ENCODE data around the gene RAD51B. TPM values are rescaled to one million over a fixed set of nuclear protein-coding genes. Genes with fewer than 3 reads are reported as not detected.

RAD51B gene
- total and polyA plus RNA-seq, 9 donors: 21.6 to 70.1 (median 35.1) TPM

DNA sequence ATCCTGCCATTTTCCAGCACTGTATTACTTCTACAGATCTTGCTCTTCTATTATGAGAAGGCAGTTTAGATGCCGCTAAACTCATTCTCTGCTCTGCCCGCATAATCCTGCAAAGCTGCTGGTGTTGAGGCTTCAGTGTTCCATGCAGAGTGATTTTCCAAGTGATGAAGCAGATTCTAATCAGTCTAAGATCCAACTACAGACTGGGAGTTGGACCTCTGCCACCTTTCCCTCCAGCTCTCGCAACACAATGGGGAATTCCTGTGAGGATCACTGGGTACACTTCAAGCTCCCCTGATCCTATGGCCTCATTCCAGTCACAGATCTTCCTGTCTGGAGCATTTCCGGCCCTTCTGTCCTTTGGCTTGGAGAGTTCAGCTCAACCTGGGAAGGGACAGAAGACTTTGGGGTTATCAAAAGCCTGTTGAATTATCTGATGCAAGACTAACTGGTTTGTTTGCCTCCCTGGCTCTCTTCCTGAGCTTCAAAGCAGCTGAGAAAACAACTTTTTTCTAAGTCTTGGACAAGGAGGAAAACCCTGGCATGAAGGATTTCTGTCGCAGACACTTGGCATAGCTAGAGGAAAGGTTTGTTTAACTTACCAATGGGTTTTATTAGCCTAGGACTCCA lies 639.4 kb downstream of the RAD51B start:
- Histone ChIP-seq H3K9me3 (no peaks in the 10 kb centered on the region), H3K4me3 (no peak overlapping the region), H3K27me3 (no peaks in the 10 kb centered on the region), H3K36me3 (no peaks in the 10 kb centered on the region), H3K4me1 (ENCODE audit: insufficient read depth) (peaks cover 7% of the 10 kb centered on the region), H3K27ac (no peak overlapping the region)
- WGBS, 3 donors: 77 to 83% (median 81%) methylated on average over 5 of the region's 5 CpGs
- no peak for DNase-seq
- intact Hi-C loops (cut with DNase I): no loop called here
- TF ChIP-seq, protein P1, sequence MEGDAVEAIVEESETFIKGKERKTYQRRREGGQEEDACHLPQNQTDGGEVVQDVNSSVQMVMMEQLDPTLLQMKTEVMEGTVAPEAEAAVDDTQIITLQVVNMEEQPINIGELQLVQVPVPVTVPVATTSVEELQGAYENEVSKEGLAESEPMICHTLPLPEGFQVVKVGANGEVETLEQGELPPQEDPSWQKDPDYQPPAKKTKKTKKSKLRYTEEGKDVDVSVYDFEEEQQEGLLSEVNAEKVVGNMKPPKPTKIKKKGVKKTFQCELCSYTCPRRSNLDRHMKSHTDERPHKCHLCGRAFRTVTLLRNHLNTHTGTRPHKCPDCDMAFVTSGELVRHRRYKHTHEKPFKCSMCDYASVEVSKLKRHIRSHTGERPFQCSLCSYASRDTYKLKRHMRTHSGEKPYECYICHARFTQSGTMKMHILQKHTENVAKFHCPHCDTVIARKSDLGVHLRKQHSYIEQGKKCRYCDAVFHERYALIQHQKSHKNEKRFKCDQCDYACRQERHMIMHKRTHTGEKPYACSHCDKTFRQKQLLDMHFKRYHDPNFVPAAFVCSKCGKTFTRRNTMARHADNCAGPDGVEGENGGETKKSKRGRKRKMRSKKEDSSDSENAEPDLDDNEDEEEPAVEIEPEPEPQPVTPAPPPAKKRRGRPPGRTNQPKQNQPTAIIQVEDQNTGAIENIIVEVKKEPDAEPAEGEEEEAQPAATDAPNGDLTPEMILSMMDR (IDR thresholded peaks at IDR 0.05): no peak
- TF ChIP-seq POLR2A (IDR thresholded peaks at IDR 0.05) (no peak), EP300 (IDR thresholded peaks at IDR 0.05) (no peak)

DNA sequence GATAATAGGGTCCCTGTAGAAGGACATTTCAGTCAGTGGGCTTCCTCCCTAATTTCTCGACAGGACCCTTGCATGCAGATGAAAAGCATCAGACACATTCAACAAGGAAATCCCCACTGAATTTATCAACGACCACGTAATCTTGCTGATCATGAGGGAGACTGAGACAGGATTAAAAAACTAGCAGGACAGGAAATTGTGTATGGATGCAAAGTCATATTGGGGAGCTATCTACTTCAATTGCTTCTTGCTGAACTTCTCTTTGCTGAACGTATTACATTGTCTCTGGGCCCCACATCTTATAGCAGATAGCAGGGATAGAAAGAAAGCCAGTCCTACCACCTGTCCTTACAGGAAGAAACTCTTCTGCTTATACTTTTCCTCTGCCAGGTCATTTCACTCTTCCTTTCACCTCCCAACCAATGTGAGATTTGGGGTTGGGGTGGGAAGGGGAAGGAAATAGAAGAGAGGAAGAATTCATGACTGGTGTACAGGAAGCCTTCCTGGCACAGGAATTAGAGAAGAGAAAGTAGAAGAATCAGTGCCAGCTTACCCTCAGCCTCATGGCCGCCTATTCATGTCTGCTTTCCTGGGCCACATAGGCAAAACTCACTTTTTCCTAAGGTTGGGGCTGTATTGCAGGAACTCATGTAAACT lies 640.0 kb downstream of the RAD51B start:
- peaks cover 7% of the 10 kb centered on the region for H3K4me1 ChIP-seq (ENCODE audit: insufficient read depth)
- WGBS, 3 donors: 86 to 90% (median 88%) methylated on average over 5 of the region's 5 CpGs
- no peak overlapping the region for H3K4me3 ChIP-seq
- intact Hi-C loops (cut with DNase I): no loop called here
- no peaks in the 10 kb centered on the region for H3K36me3 ChIP-seq
- no peak overlapping the region for H3K27ac ChIP-seq
- no peaks in the 10 kb centered on the region for H3K27me3 ChIP-seq
- TF ChIP-seq EP300 (IDR thresholded peaks at IDR 0.05): no peak
- TF ChIP-seq POLR2A (IDR thresholded peaks at IDR 0.05): no peak
- TF ChIP-seq, protein P1 (IDR thresholded peaks at IDR 0.05): no peak
- no peak for DNase-seq
- H3K9me3 ChIP-seq: no peaks in the 10 kb centered on the region

DNA sequence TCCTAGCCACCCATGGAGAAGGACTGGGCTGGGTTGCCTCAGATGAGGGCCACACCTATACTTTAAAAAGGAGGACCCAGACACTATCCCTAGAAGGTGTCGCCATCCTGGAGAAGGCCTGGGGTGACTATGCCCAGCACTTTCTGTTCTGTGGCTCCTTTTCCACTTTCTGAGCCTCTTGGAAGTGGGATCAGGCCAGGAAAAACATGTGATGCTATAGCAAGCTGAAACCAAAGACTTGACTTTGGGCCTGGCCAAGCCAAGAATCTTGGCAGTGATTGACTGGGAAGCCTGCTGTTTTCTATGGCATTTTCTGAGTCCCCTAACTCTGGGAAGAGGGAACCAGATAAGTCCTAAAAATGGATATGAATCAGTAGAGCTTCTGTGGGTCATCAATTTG lies 641.0 kb downstream of the RAD51B start:
- WGBS, 3 donors: 98 to 100% (median 100%) methylated on average over 1 of the region's 1 CpG
- no peaks in the 10 kb centered on the region for H3K27me3 ChIP-seq
- TF ChIP-seq, protein P1 (IDR thresholded peaks at IDR 0.05): no peak
- no peak for TF ChIP-seq POLR2A (IDR thresholded peaks at IDR 0.05)
- H3K4me1 ChIP-seq (ENCODE audit: insufficient read depth): peaks cover 7% of the 10 kb centered on the region
- no peak for DNase-seq
- H3K27ac ChIP-seq: no peak overlapping the region
- intact Hi-C loops (cut with DNase I): no loop called here
- no peaks in the 10 kb centered on the region for H3K9me3 ChIP-seq
- no peaks in the 10 kb centered on the region for H3K36me3 ChIP-seq
- no peak overlapping the region for H3K4me3 ChIP-seq

DNA sequence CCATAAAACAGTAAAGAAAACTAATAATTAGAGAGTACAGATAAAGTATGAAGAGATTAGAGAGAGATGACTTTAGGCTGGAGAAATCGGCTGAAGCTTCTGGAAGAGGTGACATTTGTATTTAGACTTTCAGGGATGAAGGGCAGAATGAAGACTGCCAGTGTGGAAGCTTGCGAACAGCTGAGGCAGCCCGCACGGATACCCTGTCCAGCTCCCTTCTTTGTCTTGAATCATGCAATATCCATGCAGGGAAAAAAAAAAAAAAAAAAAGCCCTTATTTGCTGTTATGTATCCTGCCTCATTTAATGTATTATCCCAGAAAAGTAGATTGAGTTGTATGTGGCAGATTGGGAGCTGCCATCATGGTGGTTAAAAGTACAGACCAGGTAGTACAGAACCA lies 641.5 kb downstream of the RAD51B start:
- Histone ChIP-seq H3K27ac (no peak overlapping the region), H3K4me3 (no peak overlapping the region), H3K4me1 (ENCODE audit: insufficient read depth) (peaks cover 7% of the 10 kb centered on the region), H3K36me3 (no peaks in the 10 kb centered on the region), H3K9me3 (no peaks in the 10 kb centered on the region), H3K27me3 (no peaks in the 10 kb centered on the region)
- no peak for TF ChIP-seq EP300 (IDR thresholded peaks at IDR 0.05)
- TF ChIP-seq, protein P1 (IDR thresholded peaks at IDR 0.05): no peak
- no peak for TF ChIP-seq POLR2A (IDR thresholded peaks at IDR 0.05)
- WGBS, 3 donors: 93 to 97% (median 95%) methylated on average over 4 of the region's 4 CpGs
- no peak for DNase-seq
- intact Hi-C loops (cut with DNase I): no loop called here

Data from ovary (tissue), 9 donors.